DMS53 treated with DMSO at 0.1 percent for 48 hours (cell line): ENCODE results near the gene NUP160.
"Not testable (repeated sequence)": the region's sequence is repeated elsewhere in the genome, so short reads cannot be mapped to it uniquely, and the experiment has no call there.

Experiments
- DNase-seq: peaks from one replicate; lab custom pipeline; 2025; ENCODE audit not compliant: unreplicated experiment; lab: John Stamatoyannopoulos, UW

NUP160 gene

DNA sequence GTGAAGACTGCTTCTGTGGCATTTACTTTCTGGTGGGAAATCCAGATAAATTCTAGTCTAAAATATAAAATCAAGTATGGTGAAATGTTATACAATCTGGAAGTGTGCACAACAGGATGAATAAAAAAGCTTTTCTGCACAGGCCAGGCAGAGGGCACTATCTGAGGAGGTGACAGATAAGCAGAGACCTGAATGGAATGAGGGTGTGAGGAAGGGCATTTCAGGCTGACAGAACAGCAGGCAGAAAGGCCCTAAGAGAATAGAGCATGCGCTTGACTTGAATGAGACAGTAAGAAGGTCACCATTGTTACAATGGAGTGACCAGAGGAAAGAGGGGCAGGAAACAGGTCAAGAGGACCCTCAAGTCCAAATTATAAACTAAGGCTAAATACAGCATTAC is 47.4 kb downstream of the NUP160 start:
- DNase-seq, result no peak

GRCh38 chr11:47797633-47798032 is 50.5 kb downstream of the NUP160 start:
- no peak for DNase-seq

GRCh38 chr11:47791774-47792430 is 56.2 kb downstream of the NUP160 start:
- DNase-seq, result no peak

- not testable (repeated sequence) for DNase-seq
These were observed 58.1 kb downstream of the NUP160 start for GRCh38 chr11:47790017-47790416.

DNA sequence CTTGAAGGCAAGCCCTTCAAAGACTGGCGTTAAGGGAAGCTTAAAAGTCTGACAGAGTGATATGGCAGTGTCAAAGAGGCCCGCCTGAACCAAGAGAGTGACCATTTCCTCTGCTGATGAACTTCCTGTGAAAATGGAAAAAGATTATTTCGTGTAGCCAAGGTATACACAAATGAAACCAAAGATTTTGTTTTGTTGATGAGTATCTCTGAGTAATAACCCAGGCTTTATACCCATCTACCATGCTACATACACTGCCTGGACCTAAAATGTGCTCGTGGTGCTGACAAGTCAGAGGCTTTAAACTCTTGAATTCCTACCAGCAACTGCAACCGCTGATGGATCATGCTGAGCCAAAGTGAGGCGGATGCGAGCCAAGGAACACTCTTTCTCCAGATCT is 60.0 kb downstream of the NUP160 start:
- DNase-seq, result no peak

GRCh38 chr11:47786373-47786772 is 61.8 kb downstream of the NUP160 start:
- DNase-seq, result no peak

GRCh38 chr11:47784785-47785381 is 63.3 kb downstream of the NUP160 start:
- peak; percentile 13 for DNase-seq

DNA sequence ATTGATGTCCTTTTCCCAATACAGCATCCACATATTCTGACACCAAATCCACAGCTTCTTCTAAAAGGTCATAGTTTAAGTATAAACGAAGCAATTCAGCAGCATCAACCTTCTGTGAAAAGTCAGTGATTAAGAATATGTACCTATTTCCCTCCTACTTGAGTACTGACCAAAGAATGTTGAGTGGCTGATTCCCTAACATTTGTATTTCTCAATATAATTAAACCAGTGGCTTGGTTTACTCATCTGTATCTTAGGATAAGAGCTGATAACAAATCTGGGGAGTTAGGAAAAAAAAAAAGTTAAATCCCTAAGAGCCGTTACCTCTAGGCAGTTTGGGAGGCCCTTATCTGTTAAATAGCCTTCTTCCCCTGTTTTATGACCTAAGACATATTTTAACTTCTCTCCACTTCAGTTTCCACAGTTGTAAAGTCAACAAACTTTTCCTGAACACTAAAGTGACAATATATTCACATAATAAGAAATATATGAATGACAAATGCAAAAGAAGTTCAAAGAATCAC is 65.0 kb downstream of the NUP160 start:
- DNase-seq, result no peak

DNA sequence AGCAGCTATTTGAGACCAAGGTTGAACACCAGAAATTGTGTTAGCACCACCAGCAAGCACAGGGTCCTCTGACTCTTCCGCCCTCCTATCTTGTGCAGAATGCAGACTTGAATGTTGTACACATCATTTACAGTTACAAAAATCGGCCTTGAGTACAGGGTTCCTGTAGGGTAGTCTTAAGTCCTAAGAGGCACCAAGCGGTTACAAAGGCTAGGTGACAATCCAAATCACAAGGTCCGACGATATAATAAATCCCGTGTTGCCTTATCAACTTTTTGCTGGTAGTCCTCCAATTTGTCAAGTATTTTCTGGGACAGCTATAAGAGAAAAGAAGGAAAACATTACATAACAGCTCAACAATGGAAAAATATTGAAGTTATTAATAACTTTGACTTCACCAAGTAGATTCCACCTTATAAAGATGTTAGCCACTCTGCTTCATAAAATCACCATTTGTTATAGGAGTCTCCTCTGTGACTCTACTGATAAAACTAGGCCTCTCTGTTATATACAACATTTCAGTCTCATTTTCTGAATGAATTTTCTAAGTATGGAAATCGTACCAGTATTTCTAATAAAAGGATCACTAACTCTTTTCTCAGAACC is 69.2 kb downstream of the NUP160 start:
- DNase-seq, result no peak

DNA sequence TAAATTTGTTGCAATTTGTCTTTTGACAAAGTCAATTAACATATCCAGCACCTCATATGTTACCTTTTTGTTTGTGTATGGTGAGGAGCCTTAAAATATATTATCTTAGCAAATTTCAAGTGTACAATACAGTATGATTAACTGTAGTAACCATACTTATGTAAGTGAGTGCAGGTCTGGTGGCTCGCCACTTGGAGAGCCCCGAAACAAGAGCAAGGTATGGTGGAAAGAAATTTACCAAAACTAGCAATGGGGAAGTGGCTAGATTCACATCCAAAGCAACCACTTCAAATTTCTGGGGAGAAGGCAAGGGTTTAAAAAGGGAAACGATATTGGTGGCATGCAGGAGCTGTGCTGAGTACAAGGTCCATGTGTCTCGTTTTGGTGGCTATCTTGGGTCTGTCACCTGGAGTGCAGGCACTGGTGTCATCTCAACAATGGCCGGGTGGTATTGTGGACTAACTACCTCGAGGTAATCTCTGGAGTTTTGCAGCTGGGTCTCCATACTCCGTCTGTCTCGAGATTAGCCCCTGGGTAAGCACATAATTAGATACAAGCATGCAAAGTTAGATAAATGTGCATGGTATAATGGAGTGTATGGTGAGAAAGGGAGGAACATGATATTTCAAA is 72.8 kb downstream of the NUP160 start:
- no peak for DNase-seq

GRCh38 chr11:47773882-47774281 is 74.3 kb downstream of the NUP160 start:
- DNase-seq, result no peak

DNA sequence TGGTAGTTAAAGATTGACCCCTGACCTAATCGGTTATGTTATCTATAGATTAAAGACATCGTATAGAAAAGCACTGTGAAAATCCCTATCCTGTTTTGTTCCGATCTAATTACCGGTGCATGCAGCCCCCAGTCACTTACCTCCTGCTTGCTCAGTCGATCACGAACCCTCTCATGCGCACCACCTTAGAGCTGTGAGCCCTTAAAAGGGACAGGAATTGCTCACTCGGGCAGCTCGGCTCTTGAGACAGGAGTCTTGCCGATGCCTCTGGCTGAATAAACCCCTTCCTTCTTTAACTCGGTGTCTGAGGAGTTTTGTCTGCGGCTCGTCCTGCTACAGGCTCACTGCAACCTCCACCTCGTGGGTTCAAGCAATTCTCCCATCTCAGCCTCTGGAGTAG is 78.6 kb downstream of the NUP160 start:
- not testable (repeated sequence) for DNase-seq

DNA sequence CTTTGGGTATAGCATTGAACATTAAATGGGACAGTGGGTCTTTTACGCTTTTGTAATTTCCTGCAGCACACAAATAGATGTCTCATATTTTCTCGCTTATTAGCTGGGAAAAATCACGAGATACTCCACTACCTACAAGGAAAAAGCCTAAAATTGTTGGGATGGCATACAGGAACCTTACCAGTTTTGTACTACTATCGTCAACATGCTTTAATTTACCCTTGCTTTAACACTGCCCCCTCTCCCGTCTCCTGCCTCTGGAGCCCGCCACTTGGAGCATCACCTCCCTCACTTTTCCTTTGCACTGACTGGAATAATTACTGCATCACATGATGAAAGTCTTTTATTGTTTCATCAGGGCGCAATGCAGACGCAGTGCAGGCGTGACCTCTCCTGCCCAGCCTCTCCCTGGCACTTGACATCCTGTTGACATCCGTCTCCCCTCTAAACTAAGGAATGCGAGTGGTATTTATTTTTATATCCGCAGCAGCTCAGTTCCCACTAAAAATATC is 80.0 kb downstream of the NUP160 start:
- DNase-seq, result peak; percentile 55

DNA sequence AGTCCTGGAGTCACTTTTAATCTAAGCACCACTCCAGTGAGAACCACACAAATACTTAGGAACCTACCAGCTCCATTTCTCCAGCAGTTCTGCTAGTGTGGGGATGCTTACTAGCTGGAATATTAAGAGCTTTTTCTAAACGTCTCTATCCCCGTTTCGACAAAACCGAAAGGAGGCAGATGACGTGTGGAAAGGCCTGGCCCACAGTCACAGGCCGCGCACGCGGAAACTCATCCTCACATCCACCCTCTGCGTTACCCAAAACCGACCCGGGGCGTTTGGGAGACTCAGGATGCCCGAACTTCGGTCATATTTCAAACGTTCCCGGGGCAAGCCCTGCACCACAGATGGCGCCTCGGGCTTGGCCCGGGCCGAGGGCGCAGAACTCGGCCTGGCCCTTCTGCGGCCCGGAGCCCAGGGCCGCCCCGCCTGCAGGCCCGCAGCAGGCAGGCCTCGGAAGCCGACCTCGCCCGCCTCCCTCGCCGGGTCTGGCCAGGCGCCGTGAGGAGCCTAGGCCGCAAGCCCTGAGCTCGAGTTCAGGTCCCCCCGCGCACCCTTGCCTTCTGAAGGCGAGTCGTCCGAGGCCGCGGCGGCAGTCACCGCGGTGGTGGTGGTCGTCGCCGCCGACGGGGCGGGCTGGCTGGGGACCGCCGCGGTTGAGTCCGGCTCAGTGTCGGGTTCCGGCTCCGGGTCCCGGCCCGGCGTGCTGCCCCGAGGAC is 81.5 kb downstream of the NUP160 start:
- DNase-seq, result no peak

DNA sequence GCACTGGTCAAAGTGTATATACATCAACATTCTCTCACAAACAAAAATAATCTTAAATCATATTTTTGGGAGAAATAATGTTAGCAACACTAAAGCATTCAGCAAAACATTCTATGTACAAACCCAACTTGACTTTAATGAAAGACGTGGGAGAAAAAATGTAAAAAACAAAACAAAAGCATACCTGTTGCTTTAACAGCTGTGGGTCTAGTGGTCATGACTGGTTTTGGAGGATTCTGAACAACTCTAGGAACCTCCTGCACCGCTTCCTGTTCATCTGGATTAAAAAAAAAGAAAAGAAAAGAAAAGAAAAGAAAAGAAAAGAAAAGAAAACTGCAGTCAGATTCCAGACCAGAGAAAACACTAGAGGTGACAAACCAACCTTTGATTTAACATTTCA is 83.1 kb downstream of the NUP160 start:
- no peak for DNase-seq

DNA sequence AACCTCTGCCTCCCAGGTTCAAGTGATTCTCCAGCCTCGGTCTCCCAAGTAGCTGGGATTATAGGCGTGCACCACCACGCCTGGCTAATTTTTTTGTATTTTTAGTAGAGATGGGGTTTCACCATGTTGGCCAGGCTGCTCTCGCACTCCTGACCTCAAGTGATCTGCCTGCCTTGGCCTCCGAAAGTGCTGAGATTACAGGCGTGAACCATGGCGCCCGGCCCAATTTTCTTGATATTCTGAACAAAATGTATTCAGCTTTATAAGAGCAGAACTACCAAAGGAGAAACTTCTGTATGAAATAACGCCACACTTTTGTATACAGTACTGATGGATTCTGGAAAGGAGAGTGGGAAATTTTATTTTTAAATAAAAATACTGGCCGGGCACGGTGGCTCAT is 88.9 kb downstream of the NUP160 start:
- DNase-seq, result not testable (repeated sequence)

DNA sequence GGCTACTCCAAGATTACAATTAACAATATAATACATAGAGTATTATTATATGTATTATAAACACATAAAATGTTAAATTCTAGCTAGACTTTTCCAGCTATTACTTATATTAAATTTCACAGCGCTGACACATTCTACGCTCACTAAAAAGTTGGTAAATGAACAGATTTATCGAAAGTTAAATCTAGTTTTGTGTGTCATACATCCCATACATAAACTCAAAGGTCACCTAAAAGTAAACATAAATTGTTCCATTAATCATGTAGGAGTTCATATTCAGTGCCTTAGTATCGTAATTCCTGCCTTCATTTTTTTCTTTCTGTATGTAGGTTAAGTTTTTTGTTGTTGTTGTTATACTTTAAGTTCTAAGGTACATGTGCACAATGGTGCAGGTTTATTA is 91.9 kb downstream of the NUP160 start:
- no peak for DNase-seq

DNA sequence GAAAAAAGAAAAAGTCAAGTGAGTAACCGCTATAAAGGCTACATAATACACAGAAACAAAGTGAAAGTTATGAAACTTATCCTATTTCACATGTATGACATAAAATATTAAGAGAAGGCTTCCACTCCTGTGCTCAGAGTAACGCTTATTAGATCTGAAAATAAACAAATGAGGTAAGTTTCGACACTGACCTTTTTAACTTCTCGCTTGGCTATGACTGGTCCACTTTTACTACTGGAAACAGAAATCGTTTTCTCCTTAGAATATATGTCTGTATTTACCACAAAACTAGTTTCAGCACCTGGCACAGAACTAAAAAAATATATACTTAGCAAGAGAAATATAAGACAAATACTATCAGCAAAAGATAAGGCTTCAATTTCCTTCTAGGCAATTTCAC is 97.4 kb downstream of the NUP160 start:
- no peak for DNase-seq

DNA sequence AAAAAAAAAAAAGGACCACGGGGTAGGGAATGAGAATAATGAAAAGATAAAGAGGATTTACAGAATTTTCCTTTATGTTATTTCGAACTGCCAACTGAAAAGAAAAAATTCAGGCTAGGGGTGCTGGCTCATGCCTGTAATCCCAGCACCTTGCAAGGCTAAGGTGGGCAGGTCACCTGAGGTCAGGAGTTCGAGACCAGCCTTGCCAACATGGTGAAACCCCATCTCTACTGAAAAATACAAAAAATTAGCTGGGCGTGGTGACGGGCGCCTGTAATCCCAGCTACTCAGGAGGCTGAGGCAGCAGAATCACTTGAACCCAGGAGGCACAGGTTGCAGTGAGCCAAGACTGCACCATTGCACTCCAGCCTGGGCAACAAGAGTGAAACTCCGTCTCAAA is 105.7 kb downstream of the NUP160 start:
- DNase-seq, result not testable (repeated sequence)

- not testable (repeated sequence) for DNase-seq
These were observed 110.3 kb downstream of the NUP160 start for GRCh38 chr11:47737817-47738216.

- no peak for DNase-seq
These were observed 115.9 kb downstream of the NUP160 start for GRCh38 chr11:47732271-47732670.
